SK-N-SH treated with all-trans-retinoic acid at 6 μM for 48 hours (cell line): ENCODE results near the gene RAB30.
"Not testable (repeated sequence)": the region's sequence is repeated elsewhere in the genome, so short reads cannot be mapped to it uniquely, and the experiment has no call there.

Source experiments
- CSDC2 ChIP-seq: fragments of 250-450 bp; sonication (Bioruptor Pico); IDR thresholded peaks from 2 replicates; pipeline ENCODE4 v1.5.0; 2020; ENCODE audit warnings: mild to moderate bottlenecking, moderate library complexity
- ISL1 ChIP-seq: fragments of 250-450 bp; sonication (Bioruptor Pico); IDR thresholded peaks from 2 replicates; pipeline ENCODE4 v2.1.2; 2022; ENCODE audit warnings: mild to moderate bottlenecking, moderate library complexity
- OSR1 ChIP-seq: fragments of 250-450 bp; sonication (Bioruptor Pico); IDR thresholded peaks from 2 replicates; pipeline ENCODE4 v1.8.0; 2022; ENCODE audit warnings: moderate library complexity, mild to moderate bottlenecking, inconsistent platforms
- PPARA ChIP-seq: fragments of 250-450 bp; sonication (Bioruptor Pico); IDR thresholded peaks from 2 replicates; pipeline ENCODE4 v1.5.0; 2020; ENCODE audit warnings: mild to moderate bottlenecking, borderline replicate concordance
- RARB ChIP-seq: fragments of 250-450 bp; sonication (Bioruptor Pico); IDR thresholded peaks from 2 replicates; pipeline ENCODE4 v1.8.0; 2021; ENCODE audit warnings: mild to moderate bottlenecking, moderate library complexity
- SNAI2 ChIP-seq: fragments of 250-450 bp; sonication (Bioruptor Pico); IDR thresholded peaks from 2 replicates; pipeline ENCODE4 v1.5.0; 2020; ENCODE audit warnings: mild to moderate bottlenecking, moderate library complexity
- ZC3H10 ChIP-seq: fragments of 250-450 bp; sonication (Bioruptor Pico); IDR thresholded peaks from 2 replicates; pipeline ENCODE4 v1.5.1; 2021; ENCODE audit warnings: mild to moderate bottlenecking, moderate library complexity
- ZFP3 ChIP-seq: fragments of 250-450 bp; sonication (Bioruptor Pico); IDR thresholded peaks from 2 replicates; pipeline ENCODE4 v1.5.0; 2020; ENCODE audit warnings: mild to moderate bottlenecking, moderate library complexity
- ZFP30 ChIP-seq: fragments of 450-650 bp; formaldehyde crosslinking; IDR thresholded peaks from 2 replicates; pipeline ENCODE4 v1.5.0; 2022; ENCODE audit warnings: mild to moderate bottlenecking, moderate library complexity
- ZNF70 ChIP-seq: fragments of 450-650 bp; formaldehyde crosslinking; IDR thresholded peaks from 2 replicates; pipeline ENCODE4 v1.5.0; 2020; ENCODE audit warnings: mild to moderate bottlenecking, moderate library complexity
- TF ChIP-seq, protein P1 (sequence below): fragments of 250-450 bp; sonication (Bioruptor Pico); IDR thresholded peaks from 2 replicates; pipeline ENCODE4 v1.8.0; 2021; ENCODE audit warnings: low read depth, mild to moderate bottlenecking, moderate library complexity, borderline replicate concordance
- TF ChIP-seq, protein P2 (sequence below): fragments of 250-450 bp; sonication (Bioruptor Pico); IDR thresholded peaks from 2 replicates; pipeline ENCODE4 v1.8.0; 2020; ENCODE audit warnings: mild to moderate bottlenecking, moderate library complexity, borderline replicate concordance

DNA sequence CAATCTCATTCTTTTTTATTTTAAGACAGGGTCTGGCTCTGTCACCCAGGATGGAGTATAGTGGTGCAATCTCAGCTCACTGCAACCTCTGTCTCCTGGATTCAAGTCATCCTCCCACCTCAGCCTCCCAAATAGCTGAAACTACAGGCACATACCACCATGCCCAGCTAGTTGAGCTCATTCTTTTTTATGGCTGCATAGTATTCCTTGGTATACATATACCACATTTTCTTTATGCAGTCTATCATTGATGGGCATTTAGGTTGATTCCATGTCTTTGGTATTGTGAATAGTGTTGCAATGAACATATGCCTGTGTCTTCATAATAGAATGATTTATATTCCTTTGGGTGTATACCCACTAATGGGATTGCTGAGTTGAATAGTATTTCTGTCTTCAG is 109.7 kb downstream of the RAB30 start:
- TF ChIP-seq, protein P1, sequence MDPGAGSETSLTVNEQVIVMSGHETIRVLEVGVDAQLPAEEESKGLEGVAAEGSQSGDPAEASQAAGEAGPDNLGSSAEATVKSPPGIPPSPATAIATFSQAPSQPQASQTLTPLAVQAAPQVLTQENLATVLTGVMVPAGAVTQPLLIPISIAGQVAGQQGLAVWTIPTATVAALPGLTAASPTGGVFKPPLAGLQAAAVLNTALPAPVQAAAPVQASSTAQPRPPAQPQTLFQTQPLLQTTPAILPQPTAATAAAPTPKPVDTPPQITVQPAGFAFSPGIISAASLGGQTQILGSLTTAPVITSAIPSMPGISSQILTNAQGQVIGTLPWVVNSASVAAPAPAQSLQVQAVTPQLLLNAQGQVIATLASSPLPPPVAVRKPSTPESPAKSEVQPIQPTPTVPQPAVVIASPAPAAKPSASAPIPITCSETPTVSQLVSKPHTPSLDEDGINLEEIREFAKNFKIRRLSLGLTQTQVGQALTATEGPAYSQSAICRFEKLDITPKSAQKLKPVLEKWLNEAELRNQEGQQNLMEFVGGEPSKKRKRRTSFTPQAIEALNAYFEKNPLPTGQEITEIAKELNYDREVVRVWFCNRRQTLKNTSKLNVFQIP (CRISPR knock-in tag) = not testable (repeated sequence)
- not testable (repeated sequence) for TF ChIP-seq CSDC2 (CRISPR knock-in tag); PPARA; ZC3H10 (CRISPR knock-in tag); OSR1; SNAI2 (CRISPR knock-in tag); ZFP3 (CRISPR knock-in tag); RARB; ISL1; ZFP30 (CRISPR knock-in tag); ZNF70 (CRISPR knock-in tag)
- TF ChIP-seq, protein P2, sequence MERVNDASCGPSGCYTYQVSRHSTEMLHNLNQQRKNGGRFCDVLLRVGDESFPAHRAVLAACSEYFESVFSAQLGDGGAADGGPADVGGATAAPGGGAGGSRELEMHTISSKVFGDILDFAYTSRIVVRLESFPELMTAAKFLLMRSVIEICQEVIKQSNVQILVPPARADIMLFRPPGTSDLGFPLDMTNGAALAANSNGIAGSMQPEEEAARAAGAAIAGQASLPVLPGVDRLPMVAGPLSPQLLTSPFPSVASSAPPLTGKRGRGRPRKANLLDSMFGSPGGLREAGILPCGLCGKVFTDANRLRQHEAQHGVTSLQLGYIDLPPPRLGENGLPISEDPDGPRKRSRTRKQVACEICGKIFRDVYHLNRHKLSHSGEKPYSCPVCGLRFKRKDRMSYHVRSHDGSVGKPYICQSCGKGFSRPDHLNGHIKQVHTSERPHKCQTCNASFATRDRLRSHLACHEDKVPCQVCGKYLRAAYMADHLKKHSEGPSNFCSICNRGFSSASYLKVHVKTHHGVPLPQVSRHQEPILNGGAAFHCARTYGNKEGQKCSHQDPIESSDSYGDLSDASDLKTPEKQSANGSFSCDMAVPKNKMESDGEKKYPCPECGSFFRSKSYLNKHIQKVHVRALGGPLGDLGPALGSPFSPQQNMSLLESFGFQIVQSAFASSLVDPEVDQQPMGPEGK (CRISPR knock-in tag) = not testable (repeated sequence)
